Uterus (tissue), 2 donors: Measurements from ENCODE around the gene NUTM2E.
"Not testable (repeated sequence)": the region's sequence is repeated elsewhere in the genome, so short reads cannot be mapped to it uniquely, and the experiment has no call there.

Source experiments
- CTCF ChIP-seq, 4 experiments: fragments of 200-600 bp in 2 of 4; fragments of 450-650 bp in 2 of 4; sonication (generic) in 2 of 4; IDR thresholded peaks; one replicate each; pipeline ENCODE4 v1.5.1; 2016 to 2019; ENCODE audit warnings: antibody characterized with exemption in 4 of 4, mild to moderate bottlenecking in 2 of 4, moderate library complexity in 1 of 4
- POLR2A ChIP-seq, 2 donors: fragments of 450-650 bp; IDR thresholded peaks; one replicate each; pipeline ENCODE4 v1.6.1; 2016; ENCODE audit warnings: antibody characterized with exemption in 2 of 2, mild to moderate bottlenecking in 1 of 2, moderate library complexity in 1 of 2

DNA sequence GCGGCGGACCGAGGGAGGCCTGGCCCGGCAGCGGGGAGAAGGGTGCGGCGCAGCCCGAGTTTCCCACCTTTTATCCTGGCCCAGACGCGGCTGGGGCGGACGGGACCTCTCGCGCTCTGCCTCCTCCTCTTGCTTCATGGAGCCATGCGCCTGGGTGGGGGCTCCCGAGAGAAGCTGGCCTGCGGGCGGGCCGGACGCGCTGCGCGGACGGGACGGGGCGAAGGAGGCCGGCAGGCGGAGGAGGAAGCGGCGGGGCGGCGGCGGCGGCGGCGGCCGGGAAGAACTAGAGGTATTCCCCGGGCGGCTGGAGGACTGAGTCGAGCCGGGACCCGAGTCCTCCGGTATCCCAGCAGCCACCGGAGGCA lies 426 bp upstream of the NUTM2E start:
- not testable (repeated sequence) for TF ChIP-seq CTCF, POLR2A (IDR thresholded peaks at IDR 0.05)
